Activated CD4-positive, alpha-beta T cell treated with anti-CD3 and anti-CD28 coated beads, Interleukin-2, amount 50 U/mL, for 1 hour (primary cell): ENCODE data around the gene EFCAB11.

Source experiments
- DNase-seq: peaks from one replicate; pipeline ENCODE4 v3.0.0-alpha.2; 2020

EFCAB11 gene

GRCh38 chr14:89861630-89862029 is 92.9 kb downstream of the EFCAB11 start:
- no peak for DNase-seq

GRCh38 chr14:89858089-89858488 is 96.4 kb downstream of the EFCAB11 start:
- no peak for DNase-seq

DNA sequence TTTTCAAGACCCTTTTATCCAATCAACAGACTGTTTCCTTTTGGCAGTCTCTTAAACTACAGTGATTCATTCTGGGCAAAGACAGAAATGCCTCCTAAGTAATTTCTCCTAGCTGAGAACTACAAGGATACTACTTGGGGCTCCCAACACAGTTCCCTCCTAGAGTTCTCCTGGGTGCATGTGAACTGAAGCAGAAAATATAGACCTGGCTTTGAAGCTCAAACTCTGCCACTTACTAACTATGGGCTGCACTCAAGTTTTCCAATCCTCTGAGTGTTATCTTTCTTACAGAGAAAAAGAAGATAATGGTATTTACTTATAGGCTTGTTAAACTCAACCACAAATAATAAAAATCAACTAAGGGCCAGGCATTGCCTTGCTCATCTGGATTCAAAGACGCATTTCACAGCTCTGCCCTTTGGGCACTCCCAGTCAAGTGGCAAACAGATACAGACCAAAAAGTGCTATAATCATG is 97.6 kb downstream of the EFCAB11 start:
- no peak for DNase-seq

DNA sequence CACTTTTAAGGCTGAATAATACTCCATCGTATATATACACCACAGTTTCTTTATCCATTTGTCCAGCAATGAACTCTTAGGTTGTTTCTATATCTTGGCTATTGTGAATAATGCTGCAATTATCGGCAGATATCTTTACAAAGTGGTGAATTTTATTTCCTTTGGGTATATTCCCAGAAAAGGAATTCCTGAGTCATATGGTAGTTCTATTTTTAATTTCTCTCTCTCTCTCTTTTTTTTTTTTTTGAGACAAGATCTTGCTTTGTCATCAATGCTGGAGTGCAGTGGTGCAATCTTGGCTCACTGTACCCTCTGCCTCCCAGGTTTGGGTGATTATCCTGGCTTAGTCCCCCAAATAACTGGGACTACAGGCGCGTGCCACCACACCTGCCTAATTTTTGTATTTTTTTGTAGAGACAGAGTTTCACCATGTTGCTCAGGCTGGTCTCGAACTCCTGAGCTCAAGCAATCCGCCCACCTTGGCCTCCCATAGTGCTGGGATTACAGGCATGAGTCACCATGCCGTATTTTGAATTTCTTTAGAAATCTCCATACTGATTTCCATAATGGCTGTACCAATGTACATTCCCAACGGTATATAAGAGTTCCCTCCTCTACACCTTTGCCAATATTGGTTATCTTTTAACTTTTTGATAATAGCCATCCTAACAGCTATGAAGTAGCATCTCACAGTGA is 98.4 kb downstream of the EFCAB11 start:
- no peak for DNase-seq

GRCh38 chr14:89853936-89854693 is 100.4 kb downstream of the EFCAB11 start:
- no peak for DNase-seq

DNA sequence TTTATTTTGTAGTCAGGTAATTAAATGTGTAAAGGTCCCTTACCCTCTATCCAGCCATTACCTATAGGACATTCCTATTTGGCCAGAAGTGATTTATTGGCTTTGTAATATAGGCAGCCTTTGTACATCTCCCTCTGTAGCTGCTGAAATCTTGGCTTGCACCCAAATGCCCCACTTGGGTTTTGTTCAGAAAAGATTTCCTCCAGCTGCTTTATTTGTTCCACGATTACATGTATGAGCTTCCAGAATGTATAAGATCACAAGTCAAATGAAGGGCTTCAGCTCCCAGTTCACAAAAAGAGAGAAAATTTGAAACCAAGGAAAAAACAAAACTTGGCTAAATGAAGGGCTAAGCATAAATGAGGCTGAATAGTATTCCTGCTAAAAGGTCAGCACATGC is 103.4 kb downstream of the EFCAB11 start:
- DNase-seq: no peak

DNA sequence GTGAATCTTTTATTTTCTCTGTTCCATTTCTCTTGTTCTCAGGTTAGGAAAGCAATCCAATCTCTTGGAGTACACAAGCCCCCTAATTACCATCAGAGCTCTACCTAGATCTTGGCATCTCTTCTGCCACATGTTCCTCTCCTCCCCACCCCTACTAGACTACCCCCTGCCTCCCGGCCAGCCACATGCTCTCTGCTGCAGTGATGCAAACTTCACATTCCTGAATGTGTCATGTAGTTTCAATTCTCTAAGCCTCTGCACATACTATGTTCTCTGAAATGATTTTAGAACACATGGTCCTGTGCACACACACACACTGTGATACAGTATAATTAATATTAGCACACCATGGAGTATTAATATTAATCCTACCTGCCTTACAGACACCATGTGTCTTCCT is 104.6 kb downstream of the EFCAB11 start:
- no peak for DNase-seq

- no peak for DNase-seq
Observed at GRCh38 chr14:89848165-89848564, 106.4 kb downstream of the EFCAB11 start.

DNA sequence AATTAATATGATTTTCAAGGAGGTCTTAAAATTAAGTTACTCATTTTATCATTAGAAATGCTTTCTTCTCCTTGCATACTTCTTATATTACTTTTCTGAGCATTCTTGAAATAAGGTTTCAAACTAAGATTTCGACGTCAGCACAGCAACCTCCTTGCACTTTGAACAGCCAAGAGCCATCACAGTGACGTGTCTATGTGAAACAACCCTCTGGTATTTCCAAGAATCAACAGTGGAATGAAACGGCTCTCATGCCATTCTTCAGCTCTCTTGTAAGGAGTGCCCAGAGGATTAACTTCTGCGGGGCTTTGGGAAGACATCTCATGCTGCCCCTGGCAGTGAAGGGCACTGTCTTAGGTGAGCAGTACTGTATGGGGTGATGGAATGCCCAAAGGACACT is 109.2 kb downstream of the EFCAB11 start:
- DNase-seq: no peak

- DNase-seq: no peak
Observed at GRCh38 chr14:89844508-89844907, 110.0 kb downstream of the EFCAB11 start.

DNA sequence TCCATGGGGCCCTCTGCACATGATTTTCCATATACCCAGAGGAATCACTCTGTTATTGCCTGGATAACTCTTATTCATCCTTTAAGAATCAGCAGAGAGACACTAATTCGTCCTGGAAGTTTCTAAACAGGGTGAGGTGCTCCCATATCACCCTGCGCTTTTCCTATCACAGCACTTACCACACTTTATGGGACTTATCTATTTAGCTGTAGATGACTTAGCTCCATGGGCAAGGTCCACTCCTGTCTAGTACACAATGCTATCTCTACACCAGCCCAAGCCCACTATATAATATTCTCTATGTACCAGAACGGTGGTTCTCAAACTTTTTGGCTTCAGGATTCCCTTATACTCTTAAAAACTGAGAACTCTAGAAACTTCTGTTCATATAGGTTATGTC is 111.7 kb downstream of the EFCAB11 start:
- DNase-seq: no peak

DNA sequence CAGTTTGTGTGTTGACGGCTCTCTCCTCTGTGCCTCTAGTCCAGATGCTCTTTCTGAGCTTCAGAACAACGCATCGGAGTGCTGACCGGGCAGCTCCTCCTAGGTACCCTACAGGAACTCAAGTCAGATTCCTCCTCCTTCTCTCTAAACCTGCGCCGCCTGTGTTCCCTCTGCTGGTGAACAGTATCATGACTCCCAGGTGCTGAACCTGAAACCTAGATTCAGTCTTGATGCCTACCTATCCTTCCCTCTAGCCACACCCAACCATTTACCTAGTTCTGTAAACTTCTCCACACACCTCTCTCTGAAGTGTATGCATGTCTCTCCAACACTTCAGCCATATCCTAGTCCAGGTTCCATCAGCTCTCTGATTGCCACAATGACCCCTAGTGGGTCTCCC is 112.7 kb downstream of the EFCAB11 start:
- no peak for DNase-seq

DNA sequence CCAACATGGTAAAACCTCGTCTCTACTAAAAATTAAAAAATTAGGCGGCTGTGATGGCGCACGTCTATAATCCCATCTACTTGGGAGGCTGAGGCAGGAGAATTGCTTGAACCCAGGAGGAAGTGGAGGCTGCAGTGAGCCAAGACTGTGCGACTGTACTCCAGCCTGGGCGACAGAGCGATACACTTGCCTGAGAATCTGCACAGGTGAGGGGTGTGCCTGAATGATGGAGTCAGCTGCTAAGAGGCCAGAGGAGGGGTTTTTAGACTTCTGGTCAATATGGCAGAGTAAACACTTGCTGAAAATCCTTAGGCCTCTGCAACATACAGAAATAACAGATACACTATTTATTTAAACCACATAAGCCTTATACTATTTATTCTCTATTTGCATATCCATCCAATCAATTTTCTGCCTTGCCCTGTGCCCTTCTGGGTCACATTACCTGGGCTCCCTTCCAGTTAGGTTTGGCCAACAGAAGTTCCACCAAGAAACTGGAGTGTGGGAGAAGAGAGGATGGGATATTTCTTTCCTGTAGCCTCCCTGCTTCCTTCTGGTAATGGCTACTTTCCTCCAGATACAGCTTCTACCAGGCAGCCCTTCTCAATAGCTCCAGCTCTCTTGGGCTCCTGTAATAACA is 117.6 kb downstream of the EFCAB11 start:
- DNase-seq: no peak

DNA sequence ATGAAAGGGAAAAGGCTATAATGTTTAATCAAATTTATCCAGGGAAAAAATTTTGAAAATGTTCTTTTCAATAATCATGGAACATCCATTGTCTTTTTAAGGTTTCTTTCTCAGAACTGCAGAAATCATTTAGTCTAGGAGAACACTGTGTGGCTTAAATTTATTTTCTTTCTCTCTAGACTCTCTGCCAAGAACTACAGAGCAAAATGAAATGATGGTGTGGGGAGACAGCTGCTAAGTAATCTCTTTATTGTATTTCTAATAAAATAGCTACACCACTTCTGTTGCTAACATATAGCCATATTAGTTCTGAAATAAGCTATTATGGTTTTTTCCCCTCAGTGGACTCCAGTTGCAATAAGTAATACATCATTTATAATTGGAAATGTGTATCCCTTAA is 120.9 kb downstream of the EFCAB11 start:
- DNase-seq: no peak

GRCh38 chr14:89833120-89833532 is 121.4 kb downstream of the EFCAB11 start:
- no peak for DNase-seq

GRCh38 chr14:89828471-89829165 is 125.9 kb downstream of the EFCAB11 start:
- no peak for DNase-seq

- no peak for DNase-seq
Observed at GRCh38 chr14:89827265-89827664, 127.3 kb downstream of the EFCAB11 start.

DNA sequence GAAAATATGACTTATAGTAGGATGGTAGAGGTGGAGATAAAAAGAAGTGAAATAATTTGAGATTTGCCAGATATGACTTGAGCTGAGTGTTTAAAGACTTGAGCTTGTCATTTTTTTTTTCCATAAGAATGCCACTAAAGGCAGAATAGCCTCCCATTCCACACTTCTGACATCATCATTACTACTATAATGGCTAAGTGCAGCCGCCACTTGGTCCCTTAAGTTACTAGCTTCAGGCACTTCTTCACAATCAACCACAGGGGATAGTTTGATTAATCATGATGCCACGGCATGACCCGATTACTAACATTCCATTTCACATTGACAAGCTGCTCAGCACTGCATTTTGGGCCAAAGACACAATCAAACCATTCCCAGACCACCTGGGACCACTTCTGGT is 127.9 kb downstream of the EFCAB11 start:
- DNase-seq: no peak

GRCh38 chr14:89823743-89824142 is 130.8 kb downstream of the EFCAB11 start:
- DNase-seq: no peak

DNA sequence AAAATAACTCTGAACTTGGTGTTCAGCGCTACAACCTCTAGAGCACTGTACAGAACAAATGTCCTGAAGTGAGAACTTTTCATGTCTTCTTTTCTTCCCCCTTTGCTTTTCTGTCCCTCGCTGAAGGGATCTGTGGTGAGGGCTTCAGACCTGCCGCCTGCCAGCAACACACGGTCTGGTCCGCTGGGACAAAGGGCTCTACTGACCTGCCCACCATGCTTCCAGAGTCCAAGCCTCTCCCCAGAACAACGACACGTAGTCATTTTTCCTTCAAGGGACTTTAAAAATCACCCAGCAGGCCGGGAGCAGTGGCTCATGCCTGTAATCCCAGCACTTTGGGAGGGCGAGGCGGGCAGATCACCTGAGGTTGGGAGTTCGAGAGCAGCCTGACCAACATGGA is 140.4 kb downstream of the EFCAB11 start:
- DNase-seq: no peak

GRCh38 chr14:89813617-89814031 is 140.9 kb downstream of the EFCAB11 start:
- DNase-seq: no peak

GRCh38 chr14:89811954-89812575 is 142.5 kb downstream of the EFCAB11 start:
- DNase-seq: no peak

- DNase-seq: no peak
Observed at GRCh38 chr14:89810101-89810500, 144.4 kb downstream of the EFCAB11 start.
